ENCODE results near the gene INTS14. TPM values are rescaled to one million over a fixed set of nuclear protein-coding genes. Genes with fewer than 3 reads are reported as not detected.

The INTS14 gene
- total RNA-seq, 1 experiment from 2014 or later, result 38.2 TPM

GRCh38 chr15:65533057-65533756 lies 77.7 kb downstream of the INTS14 start:
- H3K9me3 Mint-ChIP-seq (ENCODE audit: unreplicated experiment), result no peaks in the 10 kb centered on the region
- ChIA-PET CTCF (no interaction called here), POLR2A (no interaction called here)
- peak overlapping the region; percentile 67 for H3K4me3 Mint-ChIP-seq (ENCODE audit: unreplicated experiment)
- intact Hi-C loops (cut with micrococcal nuclease; ENCODE audit: unreplicated experiment), result no loop called here
- H3K27me3 Mint-ChIP-seq (ENCODE audit: insufficient read depth, unreplicated experiment), result no peaks in the 10 kb centered on the region
- H3K27me3 ChIP-seq (replicated peaks; ENCODE audit: control insufficient read depth, insufficient read depth, low read length), result no peaks in the 10 kb centered on the region
- peak overlapping the region; percentile 27 for H3K27ac Mint-ChIP-seq (ENCODE audit: unreplicated experiment)
- H3K4me1 ChIP-seq, result peaks cover 17% of the 10 kb centered on the region
- H3K36me3 ChIP-seq (ENCODE audit: control insufficient read depth, insufficient read depth, low read length), result no peaks in the 10 kb centered on the region
- no peak for DNase-seq
- no TSS peak for BruUV-seq (replicated peaks)
- H3K36me3 Mint-ChIP-seq (ENCODE audit: insufficient read depth, unreplicated experiment), result peaks cover 11% of the 10 kb centered on the region
- peaks cover 33% of the 10 kb centered on the region for H3K4me1 Mint-ChIP-seq (ENCODE audit: low read depth, unreplicated experiment)
- no peak overlapping the region for H3K4me3 ChIP-seq (ENCODE audit: low read depth, low read length)
- TF ChIP-seq, protein P1, sequence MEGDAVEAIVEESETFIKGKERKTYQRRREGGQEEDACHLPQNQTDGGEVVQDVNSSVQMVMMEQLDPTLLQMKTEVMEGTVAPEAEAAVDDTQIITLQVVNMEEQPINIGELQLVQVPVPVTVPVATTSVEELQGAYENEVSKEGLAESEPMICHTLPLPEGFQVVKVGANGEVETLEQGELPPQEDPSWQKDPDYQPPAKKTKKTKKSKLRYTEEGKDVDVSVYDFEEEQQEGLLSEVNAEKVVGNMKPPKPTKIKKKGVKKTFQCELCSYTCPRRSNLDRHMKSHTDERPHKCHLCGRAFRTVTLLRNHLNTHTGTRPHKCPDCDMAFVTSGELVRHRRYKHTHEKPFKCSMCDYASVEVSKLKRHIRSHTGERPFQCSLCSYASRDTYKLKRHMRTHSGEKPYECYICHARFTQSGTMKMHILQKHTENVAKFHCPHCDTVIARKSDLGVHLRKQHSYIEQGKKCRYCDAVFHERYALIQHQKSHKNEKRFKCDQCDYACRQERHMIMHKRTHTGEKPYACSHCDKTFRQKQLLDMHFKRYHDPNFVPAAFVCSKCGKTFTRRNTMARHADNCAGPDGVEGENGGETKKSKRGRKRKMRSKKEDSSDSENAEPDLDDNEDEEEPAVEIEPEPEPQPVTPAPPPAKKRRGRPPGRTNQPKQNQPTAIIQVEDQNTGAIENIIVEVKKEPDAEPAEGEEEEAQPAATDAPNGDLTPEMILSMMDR (IDR thresholded peaks at IDR 0.05; ENCODE audit: insufficient read depth in 1 of 2, low read depth in 1 of 2, low read length in 1 of 2, severe bottlenecking in 1 of 2, unreplicated experiment in 1 of 2), result no peak
- no peaks in the 10 kb centered on the region for H3K9me3 ChIP-seq

- DNase-seq, result no peak
- TF ChIP-seq, protein P1 (IDR thresholded peaks at IDR 0.05; ENCODE audit: insufficient read depth in 1 of 2, low read depth in 1 of 2, low read length in 1 of 2, severe bottlenecking in 1 of 2, unreplicated experiment in 1 of 2), result no peak
- ChIA-PET CTCF (interaction anchor here (0.5 kb wide), 2 partner anchors 16 to 32 kb away, joined by 3 to 6 read pairs; no protein-coding TSS in a partner anchor), POLR2A (no interaction called here)
- Mint-ChIP-seq H3K27ac (ENCODE audit: unreplicated experiment) (peak overlapping the region; percentile 27), H3K36me3 (ENCODE audit: insufficient read depth, unreplicated experiment) (peaks cover 11% of the 10 kb centered on the region), H3K27me3 (ENCODE audit: insufficient read depth, unreplicated experiment) (no peaks in the 10 kb centered on the region), H3K4me1 (ENCODE audit: low read depth, unreplicated experiment) (peaks cover 33% of the 10 kb centered on the region), H3K9me3 (ENCODE audit: unreplicated experiment) (no peaks in the 10 kb centered on the region), H3K4me3 (ENCODE audit: unreplicated experiment) (peak overlapping the region; percentile 67)
- Histone ChIP-seq H3K36me3 (ENCODE audit: control insufficient read depth, insufficient read depth, low read length) (no peaks in the 10 kb centered on the region), H3K4me1 (peaks cover 17% of the 10 kb centered on the region), H3K27me3 (replicated peaks; ENCODE audit: control insufficient read depth, insufficient read depth, low read length) (no peaks in the 10 kb centered on the region), H3K4me3 (ENCODE audit: low read depth, low read length) (no peak overlapping the region), H3K9me3 (no peaks in the 10 kb centered on the region)
- BruUV-seq (replicated peaks), result TSS peak; percentile 15
- intact Hi-C loops (cut with micrococcal nuclease; ENCODE audit: unreplicated experiment), result no loop called here
Measured at GRCh38 chr15:65532738-65533051, 78.2 kb downstream of the INTS14 start.

DNA sequence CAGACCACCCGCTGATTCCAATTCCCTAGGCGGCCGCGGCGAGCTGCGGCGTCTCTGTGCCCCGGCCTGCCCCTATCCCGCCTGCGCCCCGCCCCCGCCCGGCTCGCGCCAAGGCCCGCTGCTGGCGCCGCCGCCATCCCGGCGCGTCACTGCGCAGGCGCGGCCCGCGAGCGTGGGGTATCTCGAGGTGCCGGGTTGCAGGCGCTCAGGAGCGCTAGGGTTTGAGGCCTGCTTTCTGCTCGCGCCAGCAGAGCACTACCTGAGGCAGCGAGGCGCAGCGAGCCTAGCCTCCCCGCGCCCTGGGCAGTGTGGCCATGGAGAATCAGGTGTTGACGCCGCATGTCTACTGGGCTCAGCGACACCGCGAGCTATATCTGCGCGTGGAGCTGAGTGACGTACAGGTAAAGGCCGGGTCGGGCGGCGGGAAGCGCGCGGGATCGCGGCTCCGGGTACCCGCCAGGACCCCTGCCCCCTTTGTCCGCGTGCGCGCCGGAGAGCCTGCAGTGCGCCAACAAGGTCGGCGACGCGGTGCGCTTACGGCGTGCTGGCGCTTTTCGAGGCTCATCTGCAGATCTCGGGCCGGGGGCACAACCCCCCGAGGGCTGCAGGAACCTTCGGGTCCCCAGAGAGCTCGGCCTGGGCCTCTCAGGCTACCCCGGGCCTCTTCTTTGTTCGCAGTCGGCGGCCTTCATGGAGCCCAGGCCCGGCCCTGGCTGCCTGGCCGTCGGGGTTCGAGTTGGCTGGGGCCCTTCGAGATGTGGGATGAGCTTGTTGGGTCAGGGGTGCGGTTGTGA lies 80.4 kb downstream of the INTS14 start, which contains the start of gene HACD3:
Gene HACD3 (plus strand): TSS at position 146 of the 794 bp plus-strand sequence. CDS start 169 bp downstream, at position 315.
- H3K27me3 ChIP-seq (replicated peaks; ENCODE audit: control insufficient read depth, insufficient read depth, low read length), result no peaks in the 10 kb centered on the region
- H3K4me1 ChIP-seq, result peaks cover 17% of the 10 kb centered on the region
- POLR2A ChIA-PET, result interaction anchor here (0.5 to 1.3 kb wide), 5 partner anchors 11 to 966 kb away, joined by 3 to 21 read pairs (median 5); partner anchors contain the start of gene RNU5B-1
- H3K4me3 Mint-ChIP-seq (ENCODE audit: unreplicated experiment), result peak within 1 kb of the TSS; percentile 67
- no peaks in the 10 kb centered on the region for H3K36me3 ChIP-seq (ENCODE audit: control insufficient read depth, insufficient read depth, low read length)
- CTCF ChIA-PET, result interaction anchor here (1.2 kb wide), 1 partner anchor 14 kb away, joined by 4 read pairs; the partner anchor contains the start of gene DPP8
- TF ChIP-seq, protein P1 (IDR thresholded peaks at IDR 0.05; ENCODE audit: insufficient read depth in 1 of 2, low read depth in 1 of 2, low read length in 1 of 2, severe bottlenecking in 1 of 2, unreplicated experiment in 1 of 2), result no peak
- peak; percentile 83 to 93 for DNase-seq
- peak within 1 kb of the TSS; percentile 99 for H3K4me3 ChIP-seq (ENCODE audit: low read depth, low read length)
- H3K27ac Mint-ChIP-seq (ENCODE audit: unreplicated experiment), result peak within 1 kb of the TSS; percentile 47
- H3K9me3 Mint-ChIP-seq (ENCODE audit: unreplicated experiment), result no peaks in the 10 kb centered on the region
- peaks cover 33% of the 10 kb centered on the region for H3K4me1 Mint-ChIP-seq (ENCODE audit: low read depth, unreplicated experiment)
- peaks cover 11% of the 10 kb centered on the region for H3K36me3 Mint-ChIP-seq (ENCODE audit: insufficient read depth, unreplicated experiment)
- no peaks in the 10 kb centered on the region for H3K27me3 Mint-ChIP-seq (ENCODE audit: insufficient read depth, unreplicated experiment)
- BruUV-seq (replicated peaks), result no TSS peak
- no peaks in the 10 kb centered on the region for H3K9me3 ChIP-seq
- intact Hi-C loops (cut with micrococcal nuclease; ENCODE audit: unreplicated experiment), result loop anchor here (2.0 kb wide), 1 partner anchor 14 kb away; the partner anchor contains the start of gene DPP8

Data from Caco-2 (cell line).